Stomach (tissue), 9 donors: ENCODE measurements around the gene ROCK2. TPM values are rescaled to one million over a fixed set of nuclear protein-coding genes. Genes with fewer than 3 reads are reported as not detected.

Source experiments
- DNase-seq, 2 donors: peaks; one replicate each; pipeline versions ENCODE4 v3.0.0 to v3.0.0-alpha.2; 2013 to 2019
- H3K27ac ChIP-seq, 5 donors: fragments of 200-600 bp in 4 of 5; sonication (generic) in 4 of 5; one replicate each; pipeline ENCODE4 v1.5.1; 2013 to 2019; ENCODE audit warnings: mild to moderate bottlenecking in 1 of 5, moderate library complexity in 1 of 5
- H3K27me3 ChIP-seq, 3 donors: fragments of 200-600 bp; sonication (generic); one replicate each; pipeline ENCODE4 v1.5.1; 2017 to 2019; ENCODE audit warnings: mixed run types in 1 of 3
- H3K36me3 ChIP-seq, 4 donors: fragments of 200-600 bp; sonication (generic); 1 replicate in 3 of 4; 2 replicates in 1 of 4; pipeline ENCODE4 v1.5.1; 2016 to 2019
- H3K4me1 ChIP-seq, 4 donors: fragments of 200-600 bp; sonication (generic); one replicate each; pipeline ENCODE4 v1.5.1; 2016 to 2019
- H3K4me3 ChIP-seq, 4 donors: fragments of 200-600 bp; sonication (generic) in 3 of 4; one replicate each; pipeline ENCODE4 v1.5.1; 2016 to 2019; ENCODE audit warnings: mild to moderate bottlenecking in 1 of 4
- H3K9me3 ChIP-seq, 4 donors: fragments of 200-600 bp; sonication (generic); one replicate each; pipeline ENCODE4 v1.5.1; 2016 to 2019
- CTCF ChIP-seq, 7 experiments: fragments of 450-650 bp in 4 of 7; fragments of 200-600 bp in 3 of 7; sonication (generic) in 3 of 7; IDR thresholded peaks; one replicate each; pipeline ENCODE4 v1.5.1; 2016 to 2019; ENCODE audit warnings: antibody characterized with exemption in 7 of 7, control low read depth in 2 of 7, mild to moderate bottlenecking in 1 of 7
- EP300 ChIP-seq: sonication (generic); formaldehyde crosslinking; IDR thresholded peaks from one replicate; pipeline ENCODE4 v1.6.1; 2017; ENCODE audit warnings: antibody characterized with exemption
- POLR2A ChIP-seq, 4 donors: fragments of 450-650 bp; IDR thresholded peaks; one replicate each; pipeline ENCODE4 v1.6.1; 2016; ENCODE audit warnings: antibody characterized with exemption in 4 of 4, control low read depth in 2 of 4, mild to moderate bottlenecking in 1 of 4, moderate library complexity in 1 of 4
- POLR2AphosphoS5 ChIP-seq, 3 donors: sonication (generic); formaldehyde crosslinking; IDR thresholded peaks; one replicate each; pipeline ENCODE4 v1.6.1; 2016; ENCODE audit warnings: antibody characterized with exemption in 3 of 3
- WGBS, 5 donors: extraction: QIAGEN DNeasy Blood & Tissue Kit in 3 of 5; methylation state at CpG; one replicate each; pipeline versions ENCODE4 v1.1.5 to v1.1.7; 2013 to 2018; 5-methylcytosine and 5-hydroxymethylcytosine counted together
- intact Hi-C: fragments of 100-400 bp; cut with DNase I; formaldehyde crosslinking; loops from one replicate; pipeline ENCODE4 v1.15.1; 2023; ENCODE audit warnings: low total_unique reads
- polyA plus RNA-seq, 3 donors: library from polyadenylated mRNA; stranded (reverse); fragments of 200-250 nt; gene quantifications; one replicate each; pipeline ENCODE4 v1.2.3, GENCODE V29; 2013
- total RNA-seq, 5 donors: library from RNA; depleted of rRNA; stranded (reverse); fragments of >200 nt; gene quantifications; one replicate each; pipeline versions ENCODE4 v1.1.0 to v1.2.3, GENCODE V29; 2014 to 2016
- donor health status: healthy with polysubstance abuse.
- donor health status: Bipolar disorder and iron deficiency.
- donor health status: healthy.

The ROCK2 gene
- total and polyA plus RNA-seq, 8 donors, result 5.6 to 113 (median 35.9) TPM

GRCh38 chr2:11347403-11347959 lies 3.0 kb upstream of the ROCK2 start:
- DNase-seq, result no peak
- no peaks in the 10 kb centered on the region for H3K27me3 ChIP-seq
- intact Hi-C loops, result no loop called here
- 85 to 92% (median 89%) methylated on average over 7 of the region's 7 CpGs for whole genome bisulfite sequencing, 5 donors
- H3K27ac ChIP-seq, result peak overlapping the region in 3 of 5 donors; percentile 4 to 70 (median 41)
- peaks cover 9 to 25% (median 22%) of the 10 kb centered on the region in 4 donors for H3K4me1 ChIP-seq
- TF ChIP-seq CTCF (IDR thresholded peaks at IDR 0.05), result no peak
- TF ChIP-seq POLR2A (IDR thresholded peaks at IDR 0.05), result no peak
- no peak for TF ChIP-seq EP300
- no peak for TF ChIP-seq POLR2AphosphoS5 (IDR thresholded peaks at IDR 0.05)
- no peaks in the 10 kb centered on the region for H3K36me3 ChIP-seq
- no peaks in the 10 kb centered on the region for H3K9me3 ChIP-seq
- no peak overlapping the region for H3K4me3 ChIP-seq

- no peaks in the 10 kb centered on the region for H3K9me3 ChIP-seq
- DNase-seq, result no peak
- TF ChIP-seq POLR2AphosphoS5 (IDR thresholded peaks at IDR 0.05) (no peak), EP300 (no peak), POLR2A (IDR thresholded peaks at IDR 0.05) (no peak), CTCF (IDR thresholded peaks at IDR 0.05) (no peak)
- peak overlapping the region in 4 of 5 donors; percentile 96 to 99 (median 98) for H3K27ac ChIP-seq
- intact Hi-C loops, result no loop called here
- 88 to 93% (median 90%) methylated on average over 4 of the region's 4 CpGs for WGBS, 5 donors
- no peaks in the 10 kb centered on the region for H3K27me3 ChIP-seq
- H3K4me1 ChIP-seq, result peaks cover 14 to 39% (median 37%) of the 10 kb centered on the region in 4 donors
- no peak overlapping the region for H3K4me3 ChIP-seq
- no peaks in the 10 kb centered on the region for H3K36me3 ChIP-seq
Observed at GRCh38 chr2:11346023-11346482, 1.6 kb upstream of the ROCK2 start.

- no peaks in the 10 kb centered on the region for H3K36me3 ChIP-seq
- DNase-seq, result peak; percentile 51 to 88
- intact Hi-C loops, result loop anchor here (5.0 kb wide), 1 partner anchor 67 kb away; no protein-coding TSS in a partner anchor
- no peaks in the 10 kb centered on the region for H3K9me3 ChIP-seq
- H3K27me3 ChIP-seq, result no peaks in the 10 kb centered on the region
- WGBS, 5 donors, result 2 to 3% (median 2%) methylated on average over 21 to 58 of the region's 58 CpGs
- peak overlapping the region; percentile 82 to 98 (median 90) for H3K4me3 ChIP-seq
- peak overlapping the region; percentile 96 to 99 (median 97) for H3K27ac ChIP-seq
- TF ChIP-seq EP300 (no peak), POLR2A (IDR thresholded peaks at IDR 0.05) (no peak), POLR2AphosphoS5 (IDR thresholded peaks at IDR 0.05) (peak in 2 of 3 donors; percentile 32 to 43), CTCF (IDR thresholded peaks at IDR 0.05) (no peak)
- H3K4me1 ChIP-seq, result peaks cover 14 to 49% (median 46%) of the 10 kb centered on the region in 4 donors
Observed at GRCh38 chr2:11344956-11345677, 681 bp upstream of the ROCK2 start.

GRCh38 chr2:11343650-11344341 lies 640 bp downstream of the ROCK2 start:
- Histone ChIP-seq H3K4me3 (peak overlapping the region; percentile 82 to 98 (median 90)), H3K27ac (peak overlapping the region; percentile 96 to 99 (median 97))

More at GRCh38 chr2:11343650-11344341, 640 bp downstream of the ROCK2 start:
- 0 to 1% (median 0%) methylated on average over 4 to 55 of the region's 55 CpGs for WGBS, 5 donors
- peak in 1 of 3 donors; percentile 31 for TF ChIP-seq POLR2AphosphoS5 (IDR thresholded peaks at IDR 0.05)
- no peak for TF ChIP-seq EP300
- TF ChIP-seq CTCF (IDR thresholded peaks at IDR 0.05), result no peak
- TF ChIP-seq POLR2A (IDR thresholded peaks at IDR 0.05), result no peak
- H3K36me3 ChIP-seq, result no peaks in the 10 kb centered on the region
- peaks cover 20 to 61% (median 50%) of the 10 kb centered on the region in 4 donors for H3K4me1 ChIP-seq
- DNase-seq, result peak; percentile 32 to 81
- intact Hi-C loops, result loop anchor here (5.0 kb wide), 1 partner anchor 69 kb away; no protein-coding TSS in a partner anchor
- H3K9me3 ChIP-seq, result no peaks in the 10 kb centered on the region
- no peaks in the 10 kb centered on the region for H3K27me3 ChIP-seq
